Measurements from ENCODE around the gene LRRC2. TPM values are rescaled to one million over a fixed set of nuclear protein-coding genes. Genes with fewer than 3 reads are reported as not detected.

LRRC2 gene
- total and polyA plus RNA-seq, 4 donors, result 0.09 to 3.1 (median 0.73) TPM

DNA sequence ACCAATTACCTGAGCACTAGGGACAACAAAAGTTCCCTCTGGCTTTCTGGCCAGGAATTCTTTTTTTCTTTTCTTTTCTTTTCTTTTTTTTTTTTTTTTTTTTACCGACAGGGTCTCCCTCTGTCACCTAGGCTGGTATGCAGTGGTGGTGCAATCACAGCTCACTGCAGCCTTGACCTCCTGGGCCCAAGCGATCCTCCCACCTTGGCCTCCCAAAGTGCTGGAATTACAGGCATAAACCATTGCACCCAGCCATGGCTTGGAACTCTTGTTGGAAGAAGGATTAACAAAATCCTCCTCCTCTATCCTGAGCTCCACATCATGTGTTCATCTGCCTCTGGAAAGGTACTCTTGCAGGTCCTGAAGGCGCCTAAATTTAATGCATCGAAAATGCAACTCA is 98.5 kb downstream of the LRRC2 start:
- peaks cover 0 to 17% (median 3%) of the 10 kb centered on the region in 5 donors for H3K4me1 ChIP-seq (ENCODE audit: control insufficient read depth in 5 of 5, insufficient read depth in 5 of 5, low read length in 5 of 5)
- 90 to 92% methylated on average over 4 of the region's 4 CpGs for WGBS, 2 donors
- no peak overlapping the region for H3K27ac ChIP-seq (ENCODE audit: low read depth in 1 of 2, low read length in 1 of 2)
- H3K9ac ChIP-seq (ENCODE audit: insufficient read depth in 1 of 2, low read length in 2 of 2), result no peak overlapping the region
- no peak for ATAC-seq (ENCODE audit: insufficient read depth, low FRiP score)
- TF ChIP-seq, protein P1, sequence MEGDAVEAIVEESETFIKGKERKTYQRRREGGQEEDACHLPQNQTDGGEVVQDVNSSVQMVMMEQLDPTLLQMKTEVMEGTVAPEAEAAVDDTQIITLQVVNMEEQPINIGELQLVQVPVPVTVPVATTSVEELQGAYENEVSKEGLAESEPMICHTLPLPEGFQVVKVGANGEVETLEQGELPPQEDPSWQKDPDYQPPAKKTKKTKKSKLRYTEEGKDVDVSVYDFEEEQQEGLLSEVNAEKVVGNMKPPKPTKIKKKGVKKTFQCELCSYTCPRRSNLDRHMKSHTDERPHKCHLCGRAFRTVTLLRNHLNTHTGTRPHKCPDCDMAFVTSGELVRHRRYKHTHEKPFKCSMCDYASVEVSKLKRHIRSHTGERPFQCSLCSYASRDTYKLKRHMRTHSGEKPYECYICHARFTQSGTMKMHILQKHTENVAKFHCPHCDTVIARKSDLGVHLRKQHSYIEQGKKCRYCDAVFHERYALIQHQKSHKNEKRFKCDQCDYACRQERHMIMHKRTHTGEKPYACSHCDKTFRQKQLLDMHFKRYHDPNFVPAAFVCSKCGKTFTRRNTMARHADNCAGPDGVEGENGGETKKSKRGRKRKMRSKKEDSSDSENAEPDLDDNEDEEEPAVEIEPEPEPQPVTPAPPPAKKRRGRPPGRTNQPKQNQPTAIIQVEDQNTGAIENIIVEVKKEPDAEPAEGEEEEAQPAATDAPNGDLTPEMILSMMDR (IDR thresholded peaks at IDR 0.05; ENCODE audit: control extremely low read depth, extremely low read depth), result no peak
- no peaks in the 10 kb centered on the region for H3K9me3 ChIP-seq (ENCODE audit: control insufficient read depth in 4 of 4, insufficient read depth in 3 of 4, low read length in 3 of 4)
- peaks cover 0 to 26% (median 21%) of the 10 kb centered on the region in 3 donors for H3K27me3 ChIP-seq (ENCODE audit: control insufficient read depth in 3 of 3, insufficient read depth in 3 of 3, low read length in 2 of 3)
- no peak for DNase-seq
- no peak overlapping the region for H3K4me3 ChIP-seq
- no peaks in the 10 kb centered on the region for H3K36me3 ChIP-seq (ENCODE audit: control insufficient read depth in 4 of 4, insufficient read depth in 4 of 4, low read length in 4 of 4)

GRCh38 chr3:46466871-46467403 is 99.2 kb downstream of the LRRC2 start:
- no peak for DNase-seq
- H3K9ac ChIP-seq (ENCODE audit: insufficient read depth in 1 of 2, low read length in 2 of 2), result no peak overlapping the region
- H3K27ac ChIP-seq (ENCODE audit: low read depth in 1 of 2, low read length in 1 of 2), result no peak overlapping the region
- no peak overlapping the region for H3K4me3 ChIP-seq
- H3K4me1 ChIP-seq (ENCODE audit: control insufficient read depth in 5 of 5, insufficient read depth in 5 of 5, low read length in 5 of 5), result peaks cover 0 to 18% (median 3%) of the 10 kb centered on the region in 5 donors
- no peak for ATAC-seq (ENCODE audit: insufficient read depth, low FRiP score)
- 38 to 71% methylated on average over 1 of the region's 1 CpG for WGBS, 2 donors
- TF ChIP-seq, protein P1 (IDR thresholded peaks at IDR 0.05; ENCODE audit: control extremely low read depth, extremely low read depth), result no peak
- H3K27me3 ChIP-seq (ENCODE audit: control insufficient read depth in 3 of 3, insufficient read depth in 3 of 3, low read length in 2 of 3), result peaks cover 0 to 26% (median 21%) of the 10 kb centered on the region in 3 donors
- H3K36me3 ChIP-seq (ENCODE audit: control insufficient read depth in 4 of 4, insufficient read depth in 4 of 4, low read length in 4 of 4), result no peaks in the 10 kb centered on the region
- no peaks in the 10 kb centered on the region for H3K9me3 ChIP-seq (ENCODE audit: control insufficient read depth in 4 of 4, insufficient read depth in 3 of 4, low read length in 3 of 4)

DNA sequence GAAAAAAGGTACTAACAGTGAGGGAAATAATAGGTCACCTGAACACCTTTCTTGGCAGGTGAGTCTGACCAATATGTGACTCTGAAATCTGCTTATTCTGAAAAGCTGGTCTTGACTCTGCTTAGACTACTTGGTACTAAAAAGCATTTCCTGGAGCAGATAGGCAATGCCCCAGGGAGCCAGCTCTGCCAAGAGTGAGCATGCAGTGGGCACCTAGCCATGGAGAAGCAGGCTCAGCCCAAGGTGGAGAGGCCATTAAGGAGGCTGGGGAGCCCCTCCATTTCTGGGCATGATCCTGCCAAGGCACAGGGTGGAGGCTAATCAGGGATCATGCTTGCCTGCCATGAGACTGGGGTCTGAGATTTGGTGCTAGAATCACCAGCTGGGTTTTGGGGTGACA is 99.8 kb downstream of the LRRC2 start:
- H3K27me3 ChIP-seq (ENCODE audit: control insufficient read depth in 3 of 3, insufficient read depth in 3 of 3, low read length in 2 of 3), result peaks cover 0 to 26% (median 21%) of the 10 kb centered on the region in 3 donors
- no peak for ATAC-seq (ENCODE audit: insufficient read depth, low FRiP score)
- H3K9ac ChIP-seq (ENCODE audit: insufficient read depth in 1 of 2, low read length in 2 of 2), result no peak overlapping the region
- no peak overlapping the region for H3K4me3 ChIP-seq
- no peaks in the 10 kb centered on the region for H3K36me3 ChIP-seq (ENCODE audit: control insufficient read depth in 4 of 4, insufficient read depth in 4 of 4, low read length in 4 of 4)
- no peak overlapping the region for H3K27ac ChIP-seq (ENCODE audit: low read depth in 1 of 2, low read length in 1 of 2)
- H3K9me3 ChIP-seq (ENCODE audit: control insufficient read depth in 4 of 4, insufficient read depth in 3 of 4, low read length in 3 of 4), result no peaks in the 10 kb centered on the region
- DNase-seq, result no peak
- TF ChIP-seq, protein P1 (IDR thresholded peaks at IDR 0.05; ENCODE audit: control extremely low read depth, extremely low read depth), result no peak
- peaks cover 0 to 18% (median 3%) of the 10 kb centered on the region in 5 donors for H3K4me1 ChIP-seq (ENCODE audit: control insufficient read depth in 5 of 5, insufficient read depth in 5 of 5, low read length in 5 of 5)

Other genes with a start within 250 kb of the LRRC2 start
- gene CCR2, start 212.2 kb downstream of the LRRC2 start, total RNA-seq, result 1 to 10 TPM; 8.0 to 8.8 TPM
- 10 to 100 TPM in 1 of 2 donors, 1 to 10 TPM in 1; 1.7 to 21.2 TPM for gene CCR2, start 212.2 kb downstream of the LRRC2 start, polyA plus RNA-seq
- gene CCR5, start 195.4 kb downstream of the LRRC2 start, total RNA-seq, result 1 to 10 TPM; 2.2 to 4.4 TPM
- 10 to 100 TPM in 1 of 2 donors, 1 to 10 TPM in 1; 2.9 to 16.6 TPM for gene CCR5, start 195.4 kb downstream of the LRRC2 start, polyA plus RNA-seq
- gene CCRL2, start 159.0 kb downstream of the LRRC2 start, total RNA-seq, result 10 to 100 TPM; 18.9 to 20.6 TPM
- 10 to 100 TPM; 11.0 to 95.9 TPM for gene CCRL2, start 159.0 kb downstream of the LRRC2 start, polyA plus RNA-seq
- gene LTF, start 101.4 kb downstream of the LRRC2 start, total RNA-seq, result 100 to 1,000 TPM; 102 to 188 TPM
- gene LTF, start 101.4 kb downstream of the LRRC2 start, polyA plus RNA-seq, result 10 to 100 TPM; 12.9 to 99.4 TPM
- not detected for gene RTP3, start 68.3 kb downstream of the LRRC2 start, total RNA-seq
- gene RTP3, start 68.3 kb downstream of the LRRC2 start, polyA plus RNA-seq, result not detected
- not detected for gene FAM240A, start 46.2 kb upstream of the LRRC2 start, total RNA-seq
- not detected for gene FAM240A, start 46.2 kb upstream of the LRRC2 start, polyA plus RNA-seq
- gene ALS2CL, start 127.4 kb upstream of the LRRC2 start, total RNA-seq, result 10 to 100 TPM; 44.2 to 53.6 TPM
- gene ALS2CL, start 127.4 kb upstream of the LRRC2 start, polyA plus RNA-seq, result 10 to 100 TPM; 23.6 to 58.5 TPM
- under 1 TPM; 0.52 to 0.63 TPM for gene TMIE, start 135.1 kb upstream of the LRRC2 start, total RNA-seq
- gene TMIE, start 135.1 kb upstream of the LRRC2 start, polyA plus RNA-seq, result under 1 TPM; 0.32 to 0.71 TPM
- 1 to 10 TPM in 1 of 2 donors, under 1 TPM in 1; 0.46 to 2.2 TPM for gene PRSS50, start 151.6 kb upstream of the LRRC2 start, total RNA-seq
- under 1 TPM; 0.08 to 0.16 TPM for gene PRSS50, start 151.6 kb upstream of the LRRC2 start, polyA plus RNA-seq

Measured in lung (tissue), 12 donors.